NT2/D1 (cell line): ENCODE measurements around the gene LHX6.

Experiments
- SUZ12 ChIP-seq: IDR thresholded peaks from 2 replicates; pipeline ENCODE4 v1.6.1; 2011; ENCODE audit not compliant: insufficient read length, insufficient read depth; ENCODE audit errors: extremely low read depth
- YY1 ChIP-seq: IDR thresholded peaks from 2 replicates; pipeline ENCODE4 v1.6.1; 2011; ENCODE audit not compliant: insufficient read length, insufficient read depth
- ZNF274 ChIP-seq: IDR thresholded peaks from 2 replicates; pipeline ENCODE4 v1.6.1; 2011; ENCODE audit warnings: mild to moderate bottlenecking, low read depth, low read length

DNA sequence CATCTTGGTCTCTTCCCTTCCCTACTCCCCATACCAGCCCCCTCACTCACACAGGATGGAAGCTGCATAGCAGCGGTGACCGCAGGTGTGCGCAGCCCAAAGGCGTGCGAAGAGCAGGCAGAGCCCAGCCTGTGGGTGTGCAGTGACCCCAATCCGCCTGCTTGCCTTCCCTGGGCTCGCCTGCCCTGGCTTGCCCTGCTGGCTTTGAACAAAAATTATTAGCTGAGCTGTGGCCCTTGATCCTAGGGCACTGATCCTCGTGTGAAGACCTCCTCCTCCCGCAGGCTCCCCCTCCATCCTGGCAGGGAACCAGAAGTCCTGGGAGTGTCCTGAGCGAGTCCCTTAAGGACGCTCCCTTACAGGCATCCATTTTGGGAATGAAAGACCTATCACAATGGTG is 37.2 kb downstream of the LHX6 start:
- TF ChIP-seq SUZ12 = no peak
- TF ChIP-seq YY1 = no peak
- TF ChIP-seq ZNF274 = no peak
